Medulla oblongata (tissue), 1 donor: ENCODE measurements around the gene HOATZ.
A peak's percentile ranks its signal among the peaks of the same experiment; 100 is the strongest.

Source experiments
- DNase-seq: peaks from one replicate; pipeline ENCODE4 v3.0.0-alpha.2; 2015; ENCODE audit errors: extremely low spot score

The HOATZ gene

DNA sequence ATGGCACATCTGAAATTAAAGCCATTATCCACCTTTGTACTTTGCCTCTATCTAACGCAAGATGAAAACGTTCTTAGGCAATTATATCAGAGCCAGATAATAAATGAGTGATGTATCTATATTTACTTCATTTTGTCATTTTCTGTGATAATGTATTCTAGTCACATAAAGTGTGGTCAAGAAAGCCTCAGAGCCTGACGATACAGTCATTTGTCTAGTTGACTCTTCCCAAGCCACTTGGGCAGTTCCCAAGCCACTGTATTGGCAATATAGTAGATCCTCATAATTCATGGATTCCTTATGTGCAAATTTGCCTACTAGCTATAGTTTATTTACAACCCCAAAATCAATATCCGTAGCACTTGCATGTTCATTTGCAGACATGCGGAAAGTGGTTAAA, 7.8 kb downstream of the HOATZ start:
- DNase-seq: no peak

GRCh38 chr11:111523343-111523742, 8.8 kb downstream of the HOATZ start:
- DNase-seq: no peak

GRCh38 chr11:111524056-111524455, 9.5 kb downstream of the HOATZ start:
- no peak for DNase-seq

DNA sequence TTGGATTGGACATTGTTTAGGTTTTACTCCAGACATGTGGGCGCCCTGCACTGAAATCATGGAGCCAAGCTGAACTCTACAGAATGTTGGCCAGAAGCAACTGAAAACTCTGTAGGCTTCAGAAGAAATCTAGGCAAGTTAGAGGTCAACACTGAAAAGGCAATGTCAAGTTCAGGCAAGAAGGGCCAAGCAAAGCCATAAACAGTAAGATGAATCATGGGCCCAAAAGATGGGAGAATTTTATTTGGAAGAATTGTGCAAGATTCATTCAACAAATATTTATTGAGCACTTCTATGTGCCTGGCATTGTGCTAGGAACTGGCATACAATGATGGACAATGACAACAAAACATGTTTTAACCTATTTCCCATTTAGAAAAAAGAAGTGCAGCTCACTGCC, 10.9 kb downstream of the HOATZ start:
- no peak for DNase-seq

DNA sequence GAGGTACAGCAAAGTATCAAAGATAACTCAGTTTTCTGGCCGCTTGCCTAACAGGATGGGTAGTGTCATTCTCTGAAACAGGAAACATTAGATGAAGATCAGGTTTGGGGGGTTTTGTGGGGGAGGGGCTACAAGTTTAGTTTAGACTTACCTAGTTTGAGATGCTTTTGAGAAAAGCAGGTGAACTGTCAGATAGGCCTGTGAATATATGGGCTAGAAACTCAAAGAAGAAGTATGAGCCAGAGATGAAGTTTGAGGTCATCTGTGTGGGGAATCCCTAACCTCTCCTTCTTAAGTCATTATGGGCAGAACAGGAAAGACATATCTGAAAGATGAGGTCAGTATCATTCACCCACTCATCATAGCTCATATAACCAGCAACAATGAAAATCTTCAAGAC, 11.9 kb downstream of the HOATZ start:
- no peak for DNase-seq

- DNase-seq: no peak
These were observed 12.7 kb downstream of the HOATZ start for GRCh38 chr11:111527279-111527678.

DNA sequence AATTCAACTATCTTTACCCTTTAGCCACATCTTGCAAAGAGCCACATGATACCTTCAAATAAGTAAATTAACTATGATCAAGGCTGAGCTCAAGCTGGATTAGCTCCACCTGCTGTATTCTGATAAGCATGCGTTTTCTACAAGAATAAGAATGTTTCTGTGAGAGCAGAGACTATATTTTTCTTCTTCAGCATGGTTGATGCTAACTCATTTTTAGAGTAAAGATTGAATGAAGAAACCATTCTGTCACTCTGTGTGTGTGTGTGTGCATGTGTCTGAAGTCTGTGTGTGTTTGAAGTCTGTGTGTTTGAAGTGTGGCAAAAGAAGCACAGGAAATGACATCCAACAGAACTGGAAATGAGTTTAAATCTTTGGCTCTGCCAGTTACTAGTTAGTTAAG, 14.0 kb downstream of the HOATZ start:
- DNase-seq: no peak

GRCh38 chr11:111530091-111530490, 15.5 kb downstream of the HOATZ start:
- DNase-seq: no peak

DNA sequence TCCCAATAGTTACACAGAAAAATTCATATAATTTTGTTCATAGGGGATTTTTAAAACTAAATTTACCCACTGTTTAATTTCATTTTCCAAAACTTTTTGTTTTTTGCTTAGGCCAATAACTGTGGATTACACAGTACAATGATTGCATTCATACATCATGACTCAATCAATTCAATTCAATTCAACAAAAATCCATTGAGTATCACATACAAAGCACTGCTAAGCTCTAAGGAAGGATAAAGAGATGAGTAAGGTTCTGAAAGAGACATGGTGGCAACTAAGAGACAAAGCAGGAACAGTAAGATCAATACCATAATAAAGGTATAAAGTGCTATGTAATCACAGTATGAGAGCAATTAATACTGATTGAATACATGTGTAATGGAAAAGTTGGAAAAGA, 16.6 kb downstream of the HOATZ start:
- DNase-seq: peak; percentile 61

DNA sequence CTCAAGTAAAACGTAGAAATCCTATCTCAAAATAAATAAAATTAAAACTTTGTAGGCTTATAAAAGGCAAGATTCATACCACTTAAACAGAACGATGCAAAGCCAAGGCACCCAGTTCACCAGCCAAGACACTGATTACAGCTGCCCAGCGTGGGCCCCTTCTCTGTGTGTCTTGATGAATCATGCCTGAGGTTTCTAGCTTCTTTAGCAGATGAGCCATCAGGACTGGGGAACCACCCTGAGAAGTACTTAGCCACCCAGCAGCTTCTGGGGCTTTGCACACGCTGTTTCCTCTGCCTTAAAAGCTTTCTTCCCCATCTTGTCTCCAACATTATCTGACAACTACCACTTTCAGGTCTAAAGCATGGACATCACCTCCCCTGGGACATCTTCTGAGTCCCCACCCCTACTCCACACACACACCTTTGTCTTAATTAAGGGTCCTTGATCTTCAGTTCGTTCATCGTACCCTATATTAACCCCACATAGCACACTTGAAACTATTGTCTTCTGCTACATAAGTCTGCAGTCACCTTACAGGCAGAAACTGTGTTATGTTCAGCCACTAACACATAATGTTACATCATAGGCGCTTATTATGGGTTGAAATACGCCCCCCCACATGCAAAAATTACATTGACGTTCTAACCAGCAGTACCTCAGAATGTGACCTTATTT, 17.2 kb downstream of the HOATZ start:
- DNase-seq: no peak

DNA sequence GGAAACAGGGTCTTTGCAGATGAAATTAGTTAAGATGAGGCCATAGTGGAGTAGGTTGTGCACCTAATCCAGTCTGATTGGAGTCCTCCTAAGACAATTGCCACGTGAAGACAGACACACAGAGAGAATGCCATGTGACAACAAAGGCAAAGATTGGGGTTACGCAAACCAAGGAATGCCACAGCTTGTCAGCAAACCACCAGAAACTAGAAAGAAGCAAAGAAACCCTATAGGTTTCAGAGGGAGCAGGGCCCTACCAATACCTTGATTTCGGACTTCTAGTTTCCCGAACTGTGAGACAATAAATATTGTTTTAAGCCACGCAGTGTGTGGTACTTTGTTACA, 17.8 kb downstream of the HOATZ start:
- no peak for DNase-seq

GRCh38 chr11:111535281-111535680, 20.7 kb downstream of the HOATZ start:
- DNase-seq: no peak

DNA sequence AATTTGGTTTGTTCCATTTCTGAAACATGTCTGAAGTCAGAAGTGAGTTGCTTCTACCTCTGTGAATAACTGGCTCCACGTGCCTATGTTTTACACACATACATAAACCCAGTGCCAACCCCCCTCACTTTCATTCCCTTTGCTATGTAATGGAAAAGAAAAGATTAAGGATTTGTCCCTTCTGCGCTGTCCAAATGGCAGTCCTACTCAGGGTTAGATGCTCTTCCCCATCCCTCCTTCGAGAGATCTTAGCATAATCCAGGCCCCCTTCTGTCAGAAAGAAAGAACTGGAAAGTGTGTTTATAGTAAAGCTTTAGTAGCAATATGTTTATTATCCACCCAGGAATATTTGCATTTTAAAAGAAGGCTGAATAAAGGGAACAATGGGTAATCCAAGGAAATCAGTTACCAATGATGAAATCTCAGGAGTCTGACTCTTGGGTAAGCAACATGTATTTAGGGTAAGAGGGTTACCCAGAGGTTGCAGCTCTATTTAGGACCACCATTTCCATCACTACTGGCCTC, 22.8 kb downstream of the HOATZ start:
- no peak for DNase-seq

DNA sequence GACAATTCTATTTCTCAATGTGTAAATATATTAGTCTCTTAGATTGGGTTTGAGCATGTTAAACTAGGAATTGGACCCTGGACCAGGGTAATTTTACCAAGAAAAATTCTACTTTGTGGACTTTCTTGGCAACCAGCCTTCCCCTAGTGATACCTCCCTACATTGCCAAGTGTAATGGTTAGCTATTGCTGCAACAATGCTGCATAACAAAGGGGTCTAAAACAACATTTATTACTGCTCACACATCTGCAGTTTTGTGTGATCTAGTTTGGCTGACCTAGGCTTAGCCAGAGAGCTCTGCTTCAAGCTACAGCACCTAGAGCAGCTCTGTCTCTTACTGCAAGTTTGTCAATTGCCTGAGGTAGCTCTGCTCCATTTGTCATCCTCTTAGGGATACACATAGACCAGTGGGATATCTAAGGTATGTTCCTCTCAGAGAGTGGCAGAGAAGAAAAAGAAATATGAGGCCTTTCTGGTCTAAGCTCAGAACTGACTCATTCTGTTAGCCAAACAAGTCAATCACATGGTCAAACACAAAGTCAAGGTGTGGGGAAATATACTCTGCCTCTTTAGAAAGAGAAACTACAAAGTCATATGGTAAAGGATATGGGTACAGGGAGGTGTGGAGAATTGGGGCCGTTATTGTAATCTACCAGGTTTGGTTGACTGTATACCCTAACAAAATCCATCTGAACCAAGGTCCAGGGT, 24.0 kb downstream of the HOATZ start:
- DNase-seq: no peak

GRCh38 chr11:111539426-111540113, 25.0 kb downstream of the HOATZ start:
- DNase-seq: no peak

GRCh38 chr11:111540114-111540936, 25.7 kb downstream of the HOATZ start, which contains the start of gene LAYN:
LAYN (plus strand) TSS chr11:111540720; CDS start chr11:111540844, 124 bp downstream.
- DNase-seq: peak; percentile 62

GRCh38 chr11:111540937-111541253, 26.3 kb downstream of the HOATZ start:
- no peak for DNase-seq

- peak; percentile 34 for DNase-seq
These were observed 26.9 kb downstream of the HOATZ start for GRCh38 chr11:111541254-111542061.

GRCh38 chr11:111542606-111543275, 28.2 kb downstream of the HOATZ start:
- DNase-seq: no peak

DNA sequence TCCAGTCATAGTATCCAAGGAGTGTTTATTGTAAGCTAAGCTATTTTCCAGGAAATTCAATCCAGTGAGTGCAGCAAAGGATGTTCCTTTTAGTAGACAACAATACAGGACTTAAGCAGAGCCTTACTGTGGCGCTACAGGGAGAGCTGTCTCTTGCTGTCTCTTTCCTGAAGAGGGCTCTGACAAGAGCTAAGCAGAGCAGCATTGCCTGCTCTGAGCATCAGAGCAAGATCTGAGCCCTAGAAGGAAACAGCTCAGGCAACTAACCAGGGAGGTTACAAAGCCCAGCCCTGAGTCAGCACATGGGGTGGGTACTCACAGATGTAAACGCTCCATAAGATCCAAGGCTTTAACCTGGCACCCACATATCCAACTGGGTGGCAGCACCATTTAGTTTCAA, 33.9 kb downstream of the HOATZ start:
- no peak for DNase-seq
